NCI-H345 (cell line): ENCODE measurements around the gene IL1R2.

Experiments
- DNase-seq: peaks from one replicate; lab custom pipeline; 2025; lab: John Stamatoyannopoulos, UW

IL1R2 gene

DNA sequence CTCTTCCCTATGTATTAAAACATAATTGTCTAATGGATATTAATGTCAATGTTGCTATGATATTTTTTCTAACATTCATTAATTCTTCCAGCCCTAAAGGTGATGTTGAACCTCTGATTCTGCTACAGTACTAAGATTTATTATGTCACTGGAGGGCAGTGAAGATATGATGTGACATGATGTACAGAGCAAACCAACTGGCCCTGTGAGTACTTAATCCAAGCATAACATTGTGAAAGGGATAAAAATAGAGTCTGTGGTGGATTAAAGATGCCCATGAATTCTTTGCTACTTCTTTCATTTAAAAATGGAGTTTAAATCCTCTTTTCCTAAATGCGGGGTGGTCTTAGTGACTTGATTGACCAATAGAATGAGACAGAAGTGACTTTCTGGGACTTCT, 51.8 kb downstream of the IL1R2 start:
- DNase-seq: no peak

DNA sequence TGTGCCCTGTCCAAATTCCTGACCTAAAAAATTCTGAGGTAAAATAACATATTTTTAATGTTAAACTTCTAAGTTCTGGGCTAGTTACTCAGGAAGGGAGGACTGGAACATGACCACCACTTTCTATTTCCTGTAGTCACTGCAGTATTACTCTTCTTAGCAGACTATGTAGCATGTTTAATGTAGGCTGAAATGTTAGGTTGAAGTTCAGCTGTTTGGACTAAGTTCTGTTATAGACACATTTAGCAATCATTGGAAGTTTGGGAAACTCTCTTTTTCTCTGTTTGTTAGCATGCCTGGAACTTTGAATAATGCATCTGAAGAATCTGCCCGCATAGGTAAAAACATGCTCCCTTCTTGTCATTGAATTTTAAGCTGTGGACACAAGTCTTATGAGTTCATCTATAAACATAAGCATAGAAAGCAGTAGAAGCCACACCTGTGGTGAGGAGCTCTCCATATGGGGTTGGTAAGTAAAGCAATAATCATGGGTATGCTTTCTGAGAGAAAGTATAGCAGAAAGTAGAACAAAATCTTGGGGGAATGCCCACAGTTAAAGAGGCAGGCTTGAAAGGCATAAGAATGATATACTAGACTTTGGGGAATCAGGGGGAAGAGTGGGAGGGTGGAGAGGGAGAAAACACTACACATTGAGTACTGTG, 52.6 kb downstream of the IL1R2 start:
- DNase-seq: no peak

GRCh38 chr2:102044967-102045489, 53.3 kb downstream of the IL1R2 start:
- DNase-seq: no peak

DNA sequence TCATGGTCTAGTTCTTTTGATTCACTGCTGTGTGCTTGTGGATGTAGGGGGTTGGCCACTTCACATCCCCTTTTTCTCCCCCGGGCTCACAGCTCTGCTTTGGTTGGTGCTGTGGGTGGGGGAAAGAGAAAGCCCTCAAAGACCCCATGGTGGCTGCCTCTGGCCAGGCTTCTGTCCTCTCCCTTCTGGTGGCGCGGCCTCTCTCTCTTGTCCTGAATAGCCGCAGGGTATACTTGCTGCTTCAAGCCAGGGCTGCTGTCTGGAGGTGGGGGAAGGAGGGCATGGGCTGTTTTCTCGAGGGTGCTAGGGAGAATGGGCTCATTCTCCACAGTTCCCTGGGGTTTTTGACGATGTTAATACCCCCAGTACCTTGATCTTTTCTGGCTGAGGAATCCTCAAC, 53.9 kb downstream of the IL1R2 start:
- no peak for DNase-seq

GRCh38 chr2:102046135-102046986, 54.6 kb downstream of the IL1R2 start:
- DNase-seq: no peak

DNA sequence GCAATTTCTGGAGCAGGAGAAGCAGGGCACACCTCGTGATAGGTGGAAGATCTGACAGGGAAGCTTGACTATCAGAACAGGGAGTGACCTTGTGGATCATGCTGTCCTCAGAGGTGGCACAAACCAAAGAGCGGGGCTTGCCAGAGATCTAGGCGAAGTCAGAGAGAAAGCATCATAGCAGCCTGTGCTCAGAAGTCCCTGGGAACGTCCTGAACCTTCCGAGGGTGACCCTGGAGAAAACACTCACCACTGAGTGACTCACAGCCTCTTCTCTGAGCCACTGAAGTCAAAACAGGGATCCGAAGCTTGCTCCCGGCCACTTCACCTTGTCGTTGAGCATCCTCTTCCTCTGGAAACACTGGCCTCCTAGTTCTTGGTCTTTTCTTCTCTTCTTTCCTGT, 56.7 kb downstream of the IL1R2 start:
- no peak for DNase-seq

GRCh38 chr2:102049756-102050443, 58.1 kb downstream of the IL1R2 start:
- no peak for DNase-seq

GRCh38 chr2:102050854-102051391, 59.2 kb downstream of the IL1R2 start:
- DNase-seq: no peak

GRCh38 chr2:102051692-102052277, 60.0 kb downstream of the IL1R2 start:
- DNase-seq: no peak

DNA sequence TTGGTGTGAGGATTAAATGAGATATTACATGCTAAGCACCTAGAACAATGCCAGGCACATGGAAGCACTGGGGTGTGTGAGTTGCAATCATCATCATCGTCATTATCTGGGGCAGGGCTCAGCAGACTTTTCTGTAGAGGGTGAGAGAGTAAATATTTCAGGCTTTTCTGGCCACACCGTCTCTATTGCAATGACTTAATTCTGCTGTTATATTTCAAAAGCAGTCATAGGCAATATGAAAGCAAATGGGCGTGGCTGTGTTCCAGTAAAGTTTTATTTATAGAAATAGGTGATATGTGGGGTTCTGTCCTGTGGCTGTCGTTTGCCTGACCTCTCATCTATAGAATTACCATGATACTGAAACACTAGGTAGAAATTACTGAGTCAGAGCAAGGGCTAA, 60.6 kb downstream of the IL1R2 start:
- no peak for DNase-seq

GRCh38 chr2:102053096-102053495, 61.3 kb downstream of the IL1R2 start:
- no peak for DNase-seq

GRCh38 chr2:102055346-102055990, 63.7 kb downstream of the IL1R2 start:
- DNase-seq: no peak

DNA sequence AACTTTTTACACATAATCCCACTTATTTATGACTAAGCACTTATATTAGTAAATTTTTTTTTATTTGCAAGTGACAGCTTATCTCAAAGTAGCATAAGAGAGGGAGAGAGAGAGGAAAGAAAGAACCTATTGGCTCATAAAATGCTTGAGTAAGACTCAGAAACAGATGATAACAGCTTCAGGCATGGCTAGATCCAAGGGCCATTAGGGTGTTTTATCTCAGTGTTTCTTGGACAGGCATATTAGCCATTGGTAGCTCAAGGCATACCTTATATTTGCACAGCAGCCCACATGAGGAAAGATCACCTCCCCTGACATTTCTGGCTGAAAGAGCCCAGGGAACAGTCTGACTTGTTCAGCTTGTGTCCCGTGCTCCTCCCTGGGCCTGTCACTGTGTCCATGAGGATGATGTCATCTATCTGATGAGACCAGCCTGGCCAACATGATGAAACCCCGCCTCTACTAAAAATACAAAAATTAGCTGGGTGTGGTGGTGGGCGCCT, 64.4 kb downstream of the IL1R2 start:
- no peak for DNase-seq

- no peak for DNase-seq
Measured at GRCh38 chr2:102057502-102058292, 65.9 kb downstream of the IL1R2 start.

DNA sequence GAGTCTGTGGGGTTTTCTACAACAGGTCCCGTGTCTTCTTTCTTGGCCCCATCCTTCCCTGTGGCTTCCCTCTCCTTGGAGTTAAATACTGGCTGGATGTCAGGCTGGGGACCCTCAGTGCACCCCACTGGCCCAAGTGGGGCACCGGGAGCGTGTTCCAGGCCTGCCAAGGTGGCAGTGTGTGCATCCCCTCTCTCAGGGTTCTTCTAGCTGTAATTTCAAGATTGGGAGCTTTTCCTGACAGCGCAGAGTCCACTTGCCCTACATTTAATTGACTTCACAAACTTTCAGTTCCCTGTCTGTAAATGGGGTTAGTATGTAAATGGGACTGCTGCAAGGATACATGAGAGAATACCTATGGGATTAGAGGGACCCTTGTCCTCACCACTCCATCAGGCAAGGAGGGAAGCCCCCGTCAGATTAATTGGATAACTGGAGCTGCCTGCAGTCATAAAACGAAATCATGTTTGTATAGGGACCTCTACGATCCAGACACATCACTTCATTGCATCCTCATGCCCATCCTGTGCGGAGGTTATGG, 66.6 kb downstream of the IL1R2 start:
- DNase-seq: no peak

GRCh38 chr2:102059151-102059550, 67.4 kb downstream of the IL1R2 start:
- no peak for DNase-seq

GRCh38 chr2:102060047-102060446, 68.3 kb downstream of the IL1R2 start:
- no peak for DNase-seq

GRCh38 chr2:102060792-102061191, 69.0 kb downstream of the IL1R2 start:
- no peak for DNase-seq

DNA sequence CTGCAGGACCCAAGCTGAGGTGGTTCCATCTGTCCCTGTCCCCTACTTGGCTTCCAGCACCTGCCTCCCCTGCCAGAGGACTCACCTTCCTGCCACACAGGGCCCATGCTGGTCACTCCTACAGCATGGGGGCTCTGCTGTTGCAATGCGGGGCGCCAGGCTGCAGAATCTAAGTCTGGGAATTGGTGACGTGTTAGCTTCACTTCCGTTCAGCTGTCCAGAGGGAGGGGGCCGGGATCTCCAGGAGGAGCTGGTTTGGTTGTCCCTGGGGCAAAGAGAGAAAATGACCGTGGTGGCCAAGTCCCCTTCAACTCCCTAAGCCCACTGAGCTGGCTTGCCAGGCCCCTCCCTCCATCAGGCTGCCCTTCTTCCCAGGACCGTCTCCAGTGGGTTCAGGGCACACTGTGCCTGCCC, 69.5 kb downstream of the IL1R2 start:
- no peak for DNase-seq
